UCSD-AML1 (cell line): ENCODE data around the gene GPR158.

ENCODE experiments used
- DNase-seq: peaks from one replicate; lab custom pipeline; 2025; ENCODE audit not compliant: unreplicated experiment; lab: John Stamatoyannopoulos, UW

Gene GPR158

GRCh38 chr10:25206693-25207414 is 32.1 kb downstream of the GPR158 start:
- DNase-seq: no peak

GRCh38 chr10:25209618-25210017 is 34.8 kb downstream of the GPR158 start:
- no peak for DNase-seq

- no peak for DNase-seq
These were observed 35.5 kb downstream of the GPR158 start for GRCh38 chr10:25210265-25210664.

GRCh38 chr10:25220156-25220555 is 45.4 kb downstream of the GPR158 start:
- DNase-seq: no peak

GRCh38 chr10:25222085-25222660 is 47.4 kb downstream of the GPR158 start:
- DNase-seq: no peak

- peak; percentile 18 for DNase-seq
These were observed 52.2 kb downstream of the GPR158 start for GRCh38 chr10:25226775-25227682.

GRCh38 chr10:25231751-25232150 is 57.0 kb downstream of the GPR158 start:
- no peak for DNase-seq

GRCh38 chr10:25232204-25232603 is 57.4 kb downstream of the GPR158 start:
- DNase-seq: no peak

GRCh38 chr10:25245165-25245564 is 70.4 kb downstream of the GPR158 start:
- no peak for DNase-seq

GRCh38 chr10:25257646-25258045 is 82.8 kb downstream of the GPR158 start:
- DNase-seq: no peak

- DNase-seq: no peak
These were observed 86.3 kb downstream of the GPR158 start for GRCh38 chr10:25261110-25261509.

GRCh38 chr10:25261558-25261957 is 86.8 kb downstream of the GPR158 start:
- DNase-seq: no peak

- no peak for DNase-seq
These were observed 89.1 kb downstream of the GPR158 start for GRCh38 chr10:25263931-25264330.

- no peak for DNase-seq
These were observed 103.4 kb downstream of the GPR158 start for GRCh38 chr10:25278180-25278579.

- DNase-seq: no peak
These were observed 105.3 kb downstream of the GPR158 start for GRCh38 chr10:25280076-25280475.

- DNase-seq: no peak
These were observed 105.8 kb downstream of the GPR158 start for GRCh38 chr10:25280573-25280972.

GRCh38 chr10:25285809-25286208 is 111.0 kb downstream of the GPR158 start:
- DNase-seq: no peak

GRCh38 chr10:25288181-25288580 is 113.4 kb downstream of the GPR158 start:
- DNase-seq: no peak

GRCh38 chr10:25294032-25294926 is 119.5 kb downstream of the GPR158 start:
- no peak for DNase-seq

GRCh38 chr10:25296324-25296723 is 121.5 kb downstream of the GPR158 start:
- no peak for DNase-seq

- DNase-seq: no peak
These were observed 122.7 kb downstream of the GPR158 start for GRCh38 chr10:25297466-25297865.
